ENCODE data around the gene NRIP1.

DNA sequence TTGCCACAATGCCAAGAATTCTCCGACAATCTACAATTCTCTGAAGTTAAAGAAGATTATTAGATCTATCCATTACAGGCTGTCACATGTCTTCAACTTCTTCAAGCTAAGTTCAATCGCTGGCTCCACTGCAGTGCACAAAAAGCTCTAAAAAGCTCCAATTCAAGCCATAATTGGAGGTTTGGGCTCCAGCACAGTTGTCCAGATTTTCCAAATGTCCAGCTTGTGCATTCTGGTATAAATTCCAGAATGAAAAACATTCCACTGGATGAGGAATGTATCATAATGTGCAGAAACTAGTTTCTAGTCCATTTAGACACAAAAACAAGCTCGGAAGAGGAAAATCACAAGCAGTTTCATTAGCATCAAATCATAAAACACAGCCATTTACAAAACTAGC, 138.6 kb downstream of the NRIP1 start:
- TF ChIP-seq, protein P1, sequence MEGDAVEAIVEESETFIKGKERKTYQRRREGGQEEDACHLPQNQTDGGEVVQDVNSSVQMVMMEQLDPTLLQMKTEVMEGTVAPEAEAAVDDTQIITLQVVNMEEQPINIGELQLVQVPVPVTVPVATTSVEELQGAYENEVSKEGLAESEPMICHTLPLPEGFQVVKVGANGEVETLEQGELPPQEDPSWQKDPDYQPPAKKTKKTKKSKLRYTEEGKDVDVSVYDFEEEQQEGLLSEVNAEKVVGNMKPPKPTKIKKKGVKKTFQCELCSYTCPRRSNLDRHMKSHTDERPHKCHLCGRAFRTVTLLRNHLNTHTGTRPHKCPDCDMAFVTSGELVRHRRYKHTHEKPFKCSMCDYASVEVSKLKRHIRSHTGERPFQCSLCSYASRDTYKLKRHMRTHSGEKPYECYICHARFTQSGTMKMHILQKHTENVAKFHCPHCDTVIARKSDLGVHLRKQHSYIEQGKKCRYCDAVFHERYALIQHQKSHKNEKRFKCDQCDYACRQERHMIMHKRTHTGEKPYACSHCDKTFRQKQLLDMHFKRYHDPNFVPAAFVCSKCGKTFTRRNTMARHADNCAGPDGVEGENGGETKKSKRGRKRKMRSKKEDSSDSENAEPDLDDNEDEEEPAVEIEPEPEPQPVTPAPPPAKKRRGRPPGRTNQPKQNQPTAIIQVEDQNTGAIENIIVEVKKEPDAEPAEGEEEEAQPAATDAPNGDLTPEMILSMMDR (IDR thresholded peaks at IDR 0.05): no peak
- no peak for TF ChIP-seq POLR2AphosphoS5 (IDR thresholded peaks at IDR 0.05; ENCODE audit: insufficient read depth in 1 of 2, low read depth in 1 of 2)

All from vagina (tissue), 2 donors.